Stomach (tissue), 9 donors: ENCODE data around the gene GALK1. TPM values are rescaled to one million over a fixed set of nuclear protein-coding genes. Genes with fewer than 3 reads are reported as not detected.

Experiments
- DNase-seq, 2 donors: peaks; one replicate each; pipeline versions ENCODE4 v3.0.0 to v3.0.0-alpha.2; 2013 to 2019
- H3K27ac ChIP-seq, 5 donors: fragments of 200-600 bp in 4 of 5; sonication (generic) in 4 of 5; one replicate each; pipeline ENCODE4 v1.5.1; 2013 to 2019; ENCODE audit warnings: mild to moderate bottlenecking in 1 of 5, moderate library complexity in 1 of 5
- H3K27me3 ChIP-seq, 3 donors: fragments of 200-600 bp; sonication (generic); one replicate each; pipeline ENCODE4 v1.5.1; 2017 to 2019; ENCODE audit warnings: mixed run types in 1 of 3
- H3K36me3 ChIP-seq, 4 donors: fragments of 200-600 bp; sonication (generic); 1 replicate in 3 of 4; 2 replicates in 1 of 4; pipeline ENCODE4 v1.5.1; 2016 to 2019
- H3K4me1 ChIP-seq, 4 donors: fragments of 200-600 bp; sonication (generic); one replicate each; pipeline ENCODE4 v1.5.1; 2016 to 2019
- H3K4me3 ChIP-seq, 4 donors: fragments of 200-600 bp; sonication (generic) in 3 of 4; one replicate each; pipeline ENCODE4 v1.5.1; 2016 to 2019; ENCODE audit warnings: mild to moderate bottlenecking in 1 of 4
- H3K9me3 ChIP-seq, 4 donors: fragments of 200-600 bp; sonication (generic); one replicate each; pipeline ENCODE4 v1.5.1; 2016 to 2019
- EP300 ChIP-seq: sonication (generic); formaldehyde crosslinking; IDR thresholded peaks from one replicate; pipeline ENCODE4 v1.6.1; 2017; ENCODE audit warnings: antibody characterized with exemption
- POLR2A ChIP-seq, 4 donors: fragments of 450-650 bp; IDR thresholded peaks; one replicate each; pipeline ENCODE4 v1.6.1; 2016; ENCODE audit warnings: antibody characterized with exemption in 4 of 4, control low read depth in 2 of 4, mild to moderate bottlenecking in 1 of 4, moderate library complexity in 1 of 4
- POLR2AphosphoS5 ChIP-seq, 3 donors: sonication (generic); formaldehyde crosslinking; IDR thresholded peaks; one replicate each; pipeline ENCODE4 v1.6.1; 2016; ENCODE audit warnings: antibody characterized with exemption in 3 of 3
- WGBS, 5 donors: extraction: QIAGEN DNeasy Blood & Tissue Kit in 3 of 5; methylation state at CpG; one replicate each; pipeline versions ENCODE4 v1.1.5 to v1.1.7; 2013 to 2018; 5-methylcytosine and 5-hydroxymethylcytosine counted together
- intact Hi-C: fragments of 100-400 bp; cut with DNase I; formaldehyde crosslinking; loops from one replicate; pipeline ENCODE4 v1.15.1; 2023; ENCODE audit warnings: low total_unique reads
- polyA plus RNA-seq, 3 donors: library from polyadenylated mRNA; stranded (reverse); fragments of 200-250 nt; gene quantifications; one replicate each; pipeline ENCODE4 v1.2.3, GENCODE V29; 2013
- total RNA-seq, 5 donors: library from RNA; depleted of rRNA; stranded (reverse); fragments of >200 nt; gene quantifications; one replicate each; pipeline versions ENCODE4 v1.1.0 to v1.2.3, GENCODE V29; 2014 to 2016
- TF ChIP-seq, protein P1 (sequence below), 7 experiments: fragments of 450-650 bp in 4 of 7; fragments of 200-600 bp in 3 of 7; sonication (generic) in 3 of 7; IDR thresholded peaks; one replicate each; pipeline ENCODE4 v1.5.1; 2016 to 2019; ENCODE audit warnings: antibody characterized with exemption in 7 of 7, control low read depth in 2 of 7, mild to moderate bottlenecking in 1 of 7
- donor health status: healthy with polysubstance abuse.
- donor health status: Bipolar disorder and iron deficiency.
- donor health status: healthy.

GALK1 gene
- total and polyA plus RNA-seq, 8 donors, result 7.6 to 57.1 (median 34.5) TPM

DNA sequence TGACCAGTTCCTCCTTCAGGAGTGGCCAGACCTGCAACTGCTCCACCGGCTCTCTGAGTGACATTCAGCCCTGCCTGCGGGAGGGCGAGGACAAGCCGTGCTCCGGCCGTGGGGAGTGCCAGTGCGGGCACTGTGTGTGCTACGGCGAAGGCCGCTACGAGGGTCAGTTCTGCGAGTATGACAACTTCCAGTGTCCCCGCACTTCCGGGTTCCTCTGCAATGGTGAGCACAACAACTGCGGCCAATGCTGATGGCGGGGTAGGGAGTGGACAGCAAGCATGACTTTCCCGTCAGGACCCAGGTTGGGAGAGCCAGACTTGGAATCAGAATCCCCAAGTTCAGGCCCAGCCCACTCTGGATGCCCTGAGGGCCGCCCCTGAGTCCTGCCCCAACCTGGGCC lies 31.5 kb downstream of the GALK1 start:
- no peak for TF ChIP-seq POLR2AphosphoS5 (IDR thresholded peaks at IDR 0.05)
- no peak for TF ChIP-seq POLR2A (IDR thresholded peaks at IDR 0.05)
- TF ChIP-seq, protein P1, sequence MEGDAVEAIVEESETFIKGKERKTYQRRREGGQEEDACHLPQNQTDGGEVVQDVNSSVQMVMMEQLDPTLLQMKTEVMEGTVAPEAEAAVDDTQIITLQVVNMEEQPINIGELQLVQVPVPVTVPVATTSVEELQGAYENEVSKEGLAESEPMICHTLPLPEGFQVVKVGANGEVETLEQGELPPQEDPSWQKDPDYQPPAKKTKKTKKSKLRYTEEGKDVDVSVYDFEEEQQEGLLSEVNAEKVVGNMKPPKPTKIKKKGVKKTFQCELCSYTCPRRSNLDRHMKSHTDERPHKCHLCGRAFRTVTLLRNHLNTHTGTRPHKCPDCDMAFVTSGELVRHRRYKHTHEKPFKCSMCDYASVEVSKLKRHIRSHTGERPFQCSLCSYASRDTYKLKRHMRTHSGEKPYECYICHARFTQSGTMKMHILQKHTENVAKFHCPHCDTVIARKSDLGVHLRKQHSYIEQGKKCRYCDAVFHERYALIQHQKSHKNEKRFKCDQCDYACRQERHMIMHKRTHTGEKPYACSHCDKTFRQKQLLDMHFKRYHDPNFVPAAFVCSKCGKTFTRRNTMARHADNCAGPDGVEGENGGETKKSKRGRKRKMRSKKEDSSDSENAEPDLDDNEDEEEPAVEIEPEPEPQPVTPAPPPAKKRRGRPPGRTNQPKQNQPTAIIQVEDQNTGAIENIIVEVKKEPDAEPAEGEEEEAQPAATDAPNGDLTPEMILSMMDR (IDR thresholded peaks at IDR 0.05), result no peak
- no peak for TF ChIP-seq EP300
- no peak overlapping the region for H3K27ac ChIP-seq

DNA sequence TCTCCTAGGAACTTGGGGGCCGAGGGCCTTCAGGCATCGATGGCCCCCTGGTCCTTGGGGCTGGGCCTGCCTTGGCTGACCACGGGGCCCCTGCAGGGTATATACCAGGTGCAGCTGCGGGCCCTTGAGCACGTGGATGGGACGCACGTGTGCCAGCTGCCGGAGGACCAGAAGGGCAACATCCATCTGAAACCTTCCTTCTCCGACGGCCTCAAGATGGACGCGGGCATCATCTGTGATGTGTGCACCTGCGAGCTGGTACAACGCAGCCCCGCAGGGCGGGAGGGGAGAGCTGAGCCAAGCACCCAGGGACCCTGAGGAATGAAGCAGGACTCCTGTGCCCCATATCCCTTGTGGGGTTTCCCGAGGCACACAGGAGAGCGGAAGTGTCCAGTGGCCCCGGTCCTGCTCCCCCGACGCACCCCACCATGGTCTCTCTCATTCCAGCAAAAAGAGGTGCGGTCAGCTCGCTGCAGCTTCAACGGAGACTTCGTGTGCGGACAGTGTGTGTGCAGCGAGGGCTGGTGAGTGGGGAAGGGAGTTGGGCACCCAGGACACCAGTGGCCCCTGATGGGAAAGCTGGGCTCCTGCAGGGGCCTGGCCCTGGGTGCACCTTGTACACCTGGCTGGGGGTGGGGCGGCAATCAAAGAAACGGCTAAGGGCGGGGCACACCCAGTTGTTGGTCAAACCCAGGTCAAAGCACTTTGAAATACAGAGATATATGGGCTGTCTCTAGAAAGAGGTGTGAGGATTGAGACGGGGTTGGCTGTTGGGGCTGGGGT lies 33.1 kb downstream of the GALK1 start:
- DNase-seq, result no peak

More for the DNA sequence above, 31.5 kb downstream of the GALK1 start:
- no peak for DNase-seq
- no peak overlapping the region for H3K4me3 ChIP-seq
- H3K27me3 ChIP-seq, result peaks cover 0 to 6% (median 0%) of the 10 kb centered on the region in 3 donors
- no peaks in the 10 kb centered on the region for H3K9me3 ChIP-seq
- intact Hi-C loops, result no loop called here
- H3K4me1 ChIP-seq, result peaks cover 0 to 15% (median 4%) of the 10 kb centered on the region in 4 donors
- WGBS, 5 donors, result 91 to 95% (median 92%) methylated on average over 17 to 18 of the region's 18 CpGs
- H3K36me3 ChIP-seq, result peaks cover 25 to 96% (median 75%) of the 10 kb centered on the region in 4 donors

DNA sequence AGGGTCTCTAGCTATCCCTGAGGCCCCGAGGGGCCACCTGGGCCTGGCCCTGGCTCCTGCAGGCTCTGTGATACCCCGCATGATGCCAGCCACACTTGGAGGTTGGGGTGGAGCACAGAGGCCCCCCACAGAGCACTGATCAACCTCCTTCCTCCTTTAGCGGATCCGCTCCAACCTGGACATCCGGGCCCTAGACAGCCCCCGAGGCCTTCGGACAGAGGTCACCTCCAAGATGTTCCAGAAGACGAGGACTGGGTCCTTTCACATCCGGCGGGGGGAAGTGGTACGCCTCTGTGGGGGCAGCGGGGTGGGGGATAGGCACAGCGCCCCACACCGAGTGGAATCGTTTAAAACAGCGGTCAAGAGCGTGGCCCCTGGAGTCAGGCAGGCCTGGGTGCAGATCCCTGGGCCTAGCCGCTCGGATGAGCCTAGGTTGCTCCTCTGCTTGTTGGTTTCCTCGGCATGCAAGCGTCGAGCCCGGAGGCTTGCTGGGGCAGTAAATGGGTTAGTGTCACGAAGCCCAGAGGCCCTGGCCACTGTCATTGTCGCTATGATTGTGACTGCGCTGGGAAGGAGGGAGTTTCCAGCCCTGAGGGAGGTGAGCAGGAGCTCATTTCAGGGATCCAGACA lies 33.8 kb downstream of the GALK1 start:
- DNase-seq, result no peak
- peaks cover 20 to 96% (median 73%) of the 10 kb centered on the region in 4 donors for H3K36me3 ChIP-seq
- H3K9me3 ChIP-seq, result no peaks in the 10 kb centered on the region
- H3K27ac ChIP-seq, result no peak overlapping the region
- no peak overlapping the region for H3K4me3 ChIP-seq
- no peaks in the 10 kb centered on the region for H3K27me3 ChIP-seq
- H3K4me1 ChIP-seq, result peaks cover 0 to 6% (median 4%) of the 10 kb centered on the region in 4 donors
- TF ChIP-seq EP300 (no peak), POLR2AphosphoS5 (IDR thresholded peaks at IDR 0.05) (no peak), POLR2A (IDR thresholded peaks at IDR 0.05) (no peak)
- TF ChIP-seq, protein P1 (IDR thresholded peaks at IDR 0.05), result no peak
- intact Hi-C loops, result no loop called here
- WGBS, 5 donors, result 89 to 94% (median 92%) methylated on average over 16 to 26 of the region's 26 CpGs

More for the DNA sequence above, 33.1 kb downstream of the GALK1 start:
- H3K9me3 ChIP-seq, result no peaks in the 10 kb centered on the region
- no peak overlapping the region for H3K27ac ChIP-seq
- TF ChIP-seq POLR2A (IDR thresholded peaks at IDR 0.05), result no peak
- TF ChIP-seq POLR2AphosphoS5 (IDR thresholded peaks at IDR 0.05), result no peak
- TF ChIP-seq, protein P1 (IDR thresholded peaks at IDR 0.05), result no peak
- no peak for TF ChIP-seq EP300
- intact Hi-C loops, result no loop called here
- H3K36me3 ChIP-seq, result peaks cover 27 to 96% (median 75%) of the 10 kb centered on the region in 4 donors
- H3K4me3 ChIP-seq, result no peak overlapping the region
- no peaks in the 10 kb centered on the region for H3K27me3 ChIP-seq
- 86 to 90% (median 86%) methylated on average over 18 to 31 of the region's 31 CpGs for WGBS, 5 donors
- H3K4me1 ChIP-seq, result peaks cover 0 to 6% (median 4%) of the 10 kb centered on the region in 4 donors

DNA sequence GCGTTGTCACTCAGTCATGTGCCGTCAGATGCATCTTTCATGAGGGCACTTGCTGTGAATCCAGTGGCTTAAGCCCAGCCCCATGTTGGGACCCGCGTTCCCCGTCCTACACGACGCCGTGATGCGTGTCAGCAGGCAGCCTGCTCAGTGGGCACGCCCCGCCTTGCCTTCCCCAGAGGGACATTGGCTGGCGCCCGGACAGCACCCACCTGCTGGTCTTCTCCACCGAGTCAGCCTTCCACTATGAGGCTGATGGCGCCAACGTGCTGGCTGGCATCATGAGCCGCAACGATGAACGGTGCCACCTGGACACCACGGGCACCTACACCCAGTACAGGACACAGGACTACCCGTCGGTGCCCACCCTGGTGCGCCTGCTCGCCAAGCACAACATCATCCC lies 34.9 kb downstream of the GALK1 start:
- no peak overlapping the region for H3K27ac ChIP-seq
- H3K27me3 ChIP-seq, result no peaks in the 10 kb centered on the region
- no peak for DNase-seq
- no peaks in the 10 kb centered on the region for H3K9me3 ChIP-seq
- WGBS, 5 donors, result 91 to 95% (median 92%) methylated on average over 22 to 24 of the region's 24 CpGs
- no peak for TF ChIP-seq POLR2AphosphoS5 (IDR thresholded peaks at IDR 0.05)
- TF ChIP-seq EP300, result no peak
- TF ChIP-seq, protein P1 (IDR thresholded peaks at IDR 0.05), result no peak
- no peak for TF ChIP-seq POLR2A (IDR thresholded peaks at IDR 0.05)
- intact Hi-C loops, result no loop called here
- no peak overlapping the region for H3K4me3 ChIP-seq
- H3K4me1 ChIP-seq, result peaks cover 0 to 6% (median 4%) of the 10 kb centered on the region in 4 donors
- peaks cover 28 to 97% (median 77%) of the 10 kb centered on the region in 4 donors for H3K36me3 ChIP-seq
